Lower leg skin (tissue), 4 donors: ENCODE measurements around the gene RPL7A. TPM values are rescaled to one million over a fixed set of nuclear protein-coding genes. Genes with fewer than 3 reads are reported as not detected.

ENCODE experiments used
- DNase-seq, 2 donors: peaks; one replicate each; pipeline ENCODE4 v3.0.0-alpha.2; 2019; ENCODE audit warnings: low spot score in 2 of 2
- H3K4me3 ChIP-seq: fragments of 200-600 bp; sonication (generic); 2 replicates; pipeline ENCODE4 v1.5.1; 2017; ENCODE audit warnings: mild to moderate bottlenecking, low read depth; ENCODE audit not compliant: poor library complexity, severe bottlenecking
- CTCF ChIP-seq, 3 donors: fragments of 450-650 bp; IDR thresholded peaks; one replicate each; pipeline ENCODE4 v1.5.1; 2016; ENCODE audit warnings: antibody characterized with exemption in 3 of 3, mild to moderate bottlenecking in 3 of 3, moderate library complexity in 2 of 3
- POLR2A ChIP-seq, 2 donors: fragments of 450-650 bp; IDR thresholded peaks; one replicate each; pipeline ENCODE4 v1.6.1; 2016 to 2017; ENCODE audit warnings: antibody characterized with exemption in 2 of 2, mild to moderate bottlenecking in 1 of 2, moderate library complexity in 1 of 2
- WGBS, 2 donors: methylation state at CpG; one replicate each; pipeline ENCODE4 v1.1.5; 2018; 5-methylcytosine and 5-hydroxymethylcytosine counted together
- intact Hi-C: fragments of 100-400 bp; cut with DNase I; formaldehyde crosslinking; loops from one replicate; pipeline ENCODE4 v1.15.0; 2023; ENCODE audit warnings: low total_unique reads
- total RNA-seq, 4 donors: library from RNA; depleted of rRNA; stranded (reverse); fragments of >200 nt; gene quantifications; one replicate each; pipeline ENCODE4 v1.1.0, GENCODE V29; 2016

Gene RPL7A
- total RNA-seq, 4 donors from 2014 or later = 2,005 to 2,991 (median 2,631) TPM

- peak overlapping the region; percentile 100 for H3K4me3 ChIP-seq
- intact Hi-C loops = no loop called here
- 0% methylated on average over 30 to 35 of the region's 41 CpGs for WGBS, 2 donors
- TF ChIP-seq POLR2A (IDR thresholded peaks at IDR 0.05) (no peak), CTCF (IDR thresholded peaks at IDR 0.05) (no peak)
- peak in 1 of 2 donors; percentile 90 for DNase-seq
Observed at GRCh38 chr9:133347515-133347984, 468 bp upstream of the RPL7A start.

GRCh38 chr9:133348718-133349573 lies 928 bp downstream of the RPL7A start:
- intact Hi-C loops = no loop called here
- 15% methylated on average over 25 of the region's 25 CpGs for WGBS, 2 donors
- H3K4me3 ChIP-seq = peak overlapping the region; percentile 100
- DNase-seq = no peak
- no peak for TF ChIP-seq POLR2A (IDR thresholded peaks at IDR 0.05)

GRCh38 chr9:133349965-133350616 lies 2.1 kb downstream of the RPL7A start:
- no peak for DNase-seq
- H3K4me3 ChIP-seq = no peak overlapping the region
- no peak for TF ChIP-seq CTCF (IDR thresholded peaks at IDR 0.05)
- no peak for TF ChIP-seq POLR2A (IDR thresholded peaks at IDR 0.05)
- intact Hi-C loops = no loop called here
- 73 to 76% methylated on average over 15 of the region's 15 CpGs for WGBS, 2 donors

GRCh38 chr9:133351526-133351907 lies 3.5 kb downstream of the RPL7A start:
- no peak for DNase-seq
- no peak for TF ChIP-seq POLR2A (IDR thresholded peaks at IDR 0.05)
- TF ChIP-seq CTCF (IDR thresholded peaks at IDR 0.05) = no peak
- WGBS, 2 donors = 80 to 86% methylated on average over 3 of the region's 3 CpGs
- intact Hi-C loops = no loop called here
- H3K4me3 ChIP-seq = no peak overlapping the region

GRCh38 chr9:133351908-133352634 lies 4.1 kb downstream of the RPL7A start:
- intact Hi-C loops = no loop called here
- 77 to 78% methylated on average over 14 of the region's 14 CpGs for WGBS, 2 donors
- no peak for DNase-seq

More at GRCh38 chr9:133351908-133352634, 4.1 kb downstream of the RPL7A start:
- no peak overlapping the region for H3K4me3 ChIP-seq
- TF ChIP-seq CTCF (IDR thresholded peaks at IDR 0.05) (no peak), POLR2A (IDR thresholded peaks at IDR 0.05) (no peak)
